T-helper 1 cell treated with Interleukin-12 subunit alpha and Interleukin-12 subunit beta and Interleukin-4 antibody, amounts not matched to agents 30 μg/mL and 1 μg/mL, for 36 hours (primary cell): Measurements from ENCODE around the gene CLDND2.
A peak's percentile ranks its signal among the peaks of the same experiment; 100 is the strongest.
"Not testable (repeated sequence)": the region's sequence is repeated elsewhere in the genome, so short reads cannot be mapped to it uniquely, and the experiment has no call there.

ENCODE experiments used
- H3K27ac Mint-ChIP-seq: one replicate; pipeline ENCODE4 v1.8.0; 2021; ENCODE audit warnings: mild to moderate bottlenecking, mixed read lengths
- H3K27me3 Mint-ChIP-seq: one replicate; pipeline ENCODE4 v1.8.0; 2021; ENCODE audit warnings: low read depth, mixed read lengths
- H3K36me3 Mint-ChIP-seq: one replicate; pipeline ENCODE4 v1.8.0; 2021; ENCODE audit warnings: low read depth, mixed read lengths
- H3K4me1 Mint-ChIP-seq: one replicate; pipeline ENCODE4 v1.8.0; 2021; ENCODE audit warnings: low read depth, mixed read lengths
- H3K4me3 Mint-ChIP-seq: one replicate; pipeline ENCODE4 v1.8.0; 2021; ENCODE audit warnings: mild to moderate bottlenecking, moderate library complexity, mixed read lengths
- H3K9me3 Mint-ChIP-seq: one replicate; pipeline ENCODE4 v1.8.0; 2021; ENCODE audit warnings: mixed read lengths

The CLDND2 gene, protein sequence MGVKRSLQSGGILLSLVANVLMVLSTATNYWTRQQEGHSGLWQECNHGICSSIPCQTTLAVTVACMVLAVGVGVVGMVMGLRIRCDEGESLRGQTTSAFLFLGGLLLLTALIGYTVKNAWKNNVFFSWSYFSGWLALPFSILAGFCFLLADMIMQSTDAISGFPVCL

GRCh38 chr19:51368366-51369282 is at the start of gene CLDND2:
TSS of gene CLDND2 (minus strand) at chr19:51369003. CDS start at chr19:51368577, 426 bp downstream.
- H3K9me3 Mint-ChIP-seq: peaks cover 3% of the 10 kb centered on the region
- H3K36me3 Mint-ChIP-seq: peaks cover 3% of the 10 kb centered on the region
- H3K27me3 Mint-ChIP-seq: no peaks in the 10 kb centered on the region
- peaks cover 68% of the 10 kb centered on the region for H3K4me1 Mint-ChIP-seq
- H3K27ac Mint-ChIP-seq: peak within 1 kb of the TSS; percentile 98
- H3K4me3 Mint-ChIP-seq: peak within 1 kb of the TSS; percentile 100

DNA sequence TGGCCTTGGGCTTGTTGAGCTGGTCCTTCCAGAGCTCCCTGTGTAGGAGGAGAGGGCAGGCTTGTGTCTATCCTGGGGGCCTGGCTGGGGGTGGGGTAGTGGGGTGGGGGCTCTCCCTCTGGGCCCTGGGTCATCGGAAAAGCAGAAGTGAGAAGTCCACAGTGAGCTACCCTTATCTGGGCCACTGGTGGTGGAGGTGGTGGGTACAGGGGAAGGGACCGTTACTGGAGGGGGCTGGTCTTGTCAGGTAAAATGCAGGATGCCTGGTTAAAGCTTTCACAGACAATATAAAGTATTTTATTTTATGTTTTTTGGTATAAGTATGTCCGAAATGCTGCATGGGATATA is 49.0 kb upstream of the CLDND2 start:
- Mint-ChIP-seq H3K27ac (no peak overlapping the region), H3K4me3 (no peak overlapping the region), H3K27me3 (peaks cover 18% of the 10 kb centered on the region), H3K9me3 (no peaks in the 10 kb centered on the region), H3K36me3 (no peaks in the 10 kb centered on the region), H3K4me1 (peaks cover 5% of the 10 kb centered on the region)

DNA sequence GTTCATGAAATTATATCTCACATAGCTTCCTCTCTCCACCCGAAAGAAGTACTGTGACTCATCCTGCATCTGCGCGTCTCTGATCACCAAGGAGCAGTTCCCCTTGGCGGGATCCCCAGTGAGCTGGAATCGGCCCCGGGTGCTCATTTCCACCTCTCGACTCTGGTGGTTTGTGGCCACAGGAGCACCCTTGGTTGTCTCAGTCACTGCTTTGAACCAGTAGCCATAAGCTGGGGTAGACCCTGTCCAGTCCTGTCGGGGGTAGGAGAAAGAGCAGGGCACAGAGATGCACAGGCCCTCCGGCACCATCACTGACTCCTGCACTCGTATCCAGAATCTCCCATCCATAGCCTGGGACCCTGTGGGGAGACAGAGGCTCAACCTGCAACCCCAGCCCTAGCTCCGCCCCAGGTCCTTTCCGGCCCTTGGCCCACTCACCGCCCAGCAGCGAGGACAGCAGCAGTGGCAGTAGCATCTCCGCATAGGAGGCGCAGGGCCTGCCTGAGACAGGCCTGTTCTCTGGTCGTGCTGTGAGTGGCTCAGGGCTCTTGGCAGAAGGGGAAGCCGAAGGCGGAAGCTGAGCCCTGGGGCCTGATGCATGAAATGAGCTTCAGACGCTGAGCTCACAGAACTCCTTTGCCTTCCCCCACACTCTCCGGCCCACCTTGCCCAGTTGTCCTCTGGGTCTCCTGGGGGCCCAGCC is 48.5 kb upstream of the CLDND2 start, which contains the start of gene SIGLEC10:
TSS of gene SIGLEC10 (minus strand) at position 536 of the 703 bp plus-strand sequence. CDS start at position 475, 61 bp downstream.
- Mint-ChIP-seq H3K36me3 (no peaks in the 10 kb centered on the region), H3K9me3 (no peaks in the 10 kb centered on the region), H3K27ac (no peak within 1 kb of the TSS), H3K4me3 (no peak within 1 kb of the TSS), H3K27me3 (peaks cover 18% of the 10 kb centered on the region), H3K4me1 (peaks cover 5% of the 10 kb centered on the region)

DNA sequence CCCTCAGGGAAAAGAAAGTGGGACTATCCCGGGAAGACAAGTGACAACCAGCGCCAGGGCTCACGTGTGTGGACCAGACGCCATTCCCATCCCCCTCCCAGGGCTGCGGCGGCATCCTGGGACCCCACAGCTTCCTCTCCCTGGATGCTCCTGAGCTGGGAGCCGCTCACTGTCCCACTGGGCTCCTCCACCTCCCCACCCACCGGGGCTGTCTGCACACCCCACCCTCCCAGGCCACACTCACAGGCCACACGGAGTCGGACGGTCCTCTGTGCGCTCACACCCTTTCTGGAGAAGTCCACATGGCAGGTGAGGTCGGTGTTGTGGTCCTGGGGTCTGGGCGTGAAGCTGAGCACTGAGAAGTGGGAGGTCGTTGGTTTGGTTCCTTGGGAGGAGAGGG is 47.6 kb upstream of the CLDND2 start:
- not testable (repeated sequence) for H3K27ac Mint-ChIP-seq, H3K4me1 Mint-ChIP-seq, H3K4me3 Mint-ChIP-seq

GRCh38 chr19:51415187-51415586 is 46.4 kb upstream of the CLDND2 start:
- Mint-ChIP-seq H3K27ac (no peak overlapping the region), H3K9me3 (no peaks in the 10 kb centered on the region), H3K27me3 (peaks cover 10% of the 10 kb centered on the region), H3K4me3 (no peak overlapping the region), H3K36me3 (no peaks in the 10 kb centered on the region), H3K4me1 (peaks cover 5% of the 10 kb centered on the region)

More for the DNA sequence above, 47.6 kb upstream of the CLDND2 start:
- H3K27me3 Mint-ChIP-seq: peaks cover 14% of the 10 kb centered on the region
- not testable (repeated sequence) for H3K9me3 Mint-ChIP-seq, H3K36me3 Mint-ChIP-seq

DNA sequence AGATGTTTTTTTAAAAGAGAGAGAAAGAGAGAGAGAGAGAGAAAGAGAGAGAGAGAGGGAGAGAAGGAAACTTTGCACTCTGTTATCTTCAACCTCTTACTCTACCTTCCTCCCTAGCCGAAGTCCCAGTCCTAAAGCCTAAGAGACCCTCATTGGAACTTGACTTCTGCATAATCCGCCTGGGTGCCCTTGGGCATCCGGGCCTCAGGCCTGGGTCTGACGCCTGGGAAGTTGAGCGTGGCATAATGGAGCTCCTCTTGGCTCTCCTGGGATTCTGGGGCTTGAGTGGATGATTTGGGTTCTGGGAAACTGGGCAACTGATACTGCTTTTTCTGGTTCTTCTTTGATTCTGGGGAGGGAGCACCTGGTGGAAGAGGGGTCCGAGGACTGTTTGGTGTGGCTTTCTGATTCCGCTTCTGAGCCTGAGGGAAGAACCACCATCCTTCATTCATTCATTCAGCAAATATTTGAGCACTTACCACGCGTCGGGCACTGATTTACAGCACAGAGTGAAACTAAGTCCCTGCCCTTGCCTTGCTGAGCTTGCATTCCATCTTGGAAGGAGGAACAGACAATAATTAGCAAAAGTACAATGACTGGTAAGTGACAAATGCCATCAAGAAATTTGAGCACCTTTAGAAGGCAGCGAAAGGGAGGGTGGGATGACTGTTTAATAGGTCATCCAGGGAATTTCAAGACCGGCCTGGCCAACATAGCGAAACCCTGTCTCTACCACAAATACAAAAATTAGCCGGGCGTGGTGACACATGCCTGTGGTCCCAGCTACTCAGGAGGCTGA is 42.3 kb upstream of the CLDND2 start:
- H3K4me3 Mint-ChIP-seq: no peak overlapping the region
- H3K4me1 Mint-ChIP-seq: peaks cover 7% of the 10 kb centered on the region
- peaks cover 7% of the 10 kb centered on the region for H3K27me3 Mint-ChIP-seq
- no peaks in the 10 kb centered on the region for H3K36me3 Mint-ChIP-seq
- H3K9me3 Mint-ChIP-seq: peaks cover 3% of the 10 kb centered on the region
- no peak overlapping the region for H3K27ac Mint-ChIP-seq

DNA sequence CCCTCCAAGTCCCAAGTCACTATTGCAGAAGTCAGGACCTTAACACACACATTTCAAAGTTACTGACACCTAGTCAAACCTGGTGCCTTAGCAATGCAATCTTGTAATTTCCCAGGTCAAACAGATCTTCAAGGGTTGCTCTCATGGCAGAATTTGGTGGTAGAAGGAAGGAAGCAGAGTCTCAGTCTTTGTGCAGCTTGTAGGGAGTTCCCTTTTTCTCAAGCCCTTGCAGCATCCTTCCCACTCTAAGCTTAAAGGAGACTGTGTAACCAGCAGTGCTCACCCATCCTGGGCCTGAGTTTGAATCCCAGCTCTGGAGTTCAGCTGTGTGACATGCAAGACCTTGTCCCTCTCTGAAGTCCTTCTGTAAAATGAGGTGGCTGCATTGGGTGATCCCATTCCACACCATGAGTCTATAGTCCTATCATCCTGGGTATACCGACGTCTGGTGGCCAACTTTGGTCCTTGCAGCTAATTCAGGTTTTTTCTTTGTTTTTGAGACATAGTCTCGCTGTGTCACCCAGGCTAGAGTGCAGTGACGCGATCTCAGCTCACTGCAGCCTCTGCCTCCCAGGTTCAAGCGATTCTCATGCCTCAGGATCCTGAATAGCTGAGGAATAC is 38.8 kb upstream of the CLDND2 start:
- Mint-ChIP-seq H3K4me1 (peaks cover 7% of the 10 kb centered on the region), H3K9me3 (peaks cover 10% of the 10 kb centered on the region), H3K36me3 (peaks cover 8% of the 10 kb centered on the region), H3K4me3 (no peak overlapping the region), H3K27me3 (peaks cover 8% of the 10 kb centered on the region), H3K27ac (peak overlapping the region; percentile 4)

GRCh38 chr19:51402117-51402516 is 33.3 kb upstream of the CLDND2 start:
- peaks cover 4% of the 10 kb centered on the region for H3K27me3 Mint-ChIP-seq
- peaks cover 23% of the 10 kb centered on the region for H3K9me3 Mint-ChIP-seq
- no peak overlapping the region for H3K4me3 Mint-ChIP-seq
- no peak overlapping the region for H3K27ac Mint-ChIP-seq
- H3K36me3 Mint-ChIP-seq: peaks cover 16% of the 10 kb centered on the region
- peaks cover 8% of the 10 kb centered on the region for H3K4me1 Mint-ChIP-seq

- Mint-ChIP-seq H3K4me1 (peaks cover 20% of the 10 kb centered on the region), H3K9me3 (peaks cover 19% of the 10 kb centered on the region)
These were observed 31.1 kb upstream of the CLDND2 start for GRCh38 chr19:51399936-51400335.

DNA sequence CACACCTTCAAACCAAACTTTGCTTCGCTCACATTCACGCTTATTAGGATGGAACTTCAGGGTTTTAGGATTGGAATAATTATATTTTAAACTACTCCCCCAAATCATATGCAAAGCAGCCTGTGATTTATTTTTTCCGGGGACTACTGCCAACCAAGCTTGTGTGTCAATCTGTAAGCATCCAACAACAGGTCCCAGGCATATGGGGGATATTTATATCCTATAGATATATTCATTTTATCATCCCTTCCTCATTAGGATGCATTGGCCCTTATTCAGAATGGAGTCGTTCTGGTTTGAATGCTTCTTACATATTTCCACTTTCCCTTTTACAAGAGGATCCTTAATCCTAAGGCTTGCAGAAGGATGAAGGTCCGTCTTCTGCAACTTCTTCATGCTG is 30.4 kb upstream of the CLDND2 start:
- no peaks in the 10 kb centered on the region for H3K27me3 Mint-ChIP-seq
- H3K27ac Mint-ChIP-seq: no peak overlapping the region
- peaks cover 19% of the 10 kb centered on the region for H3K9me3 Mint-ChIP-seq
- no peak overlapping the region for H3K4me3 Mint-ChIP-seq
- H3K36me3 Mint-ChIP-seq: peaks cover 16% of the 10 kb centered on the region
- peaks cover 26% of the 10 kb centered on the region for H3K4me1 Mint-ChIP-seq

More at GRCh38 chr19:51399936-51400335, 31.1 kb upstream of the CLDND2 start:
- not testable (repeated sequence) for H3K27me3 Mint-ChIP-seq, H3K27ac Mint-ChIP-seq, H3K4me3 Mint-ChIP-seq
- peaks cover 16% of the 10 kb centered on the region for H3K36me3 Mint-ChIP-seq

GRCh38 chr19:51398096-51398704 is 29.4 kb upstream of the CLDND2 start:
- no peak overlapping the region for H3K27ac Mint-ChIP-seq
- H3K9me3 Mint-ChIP-seq: peaks cover 19% of the 10 kb centered on the region
- H3K36me3 Mint-ChIP-seq: peaks cover 11% of the 10 kb centered on the region
- H3K4me1 Mint-ChIP-seq: peaks cover 29% of the 10 kb centered on the region
- H3K4me3 Mint-ChIP-seq: no peak overlapping the region
- no peaks in the 10 kb centered on the region for H3K27me3 Mint-ChIP-seq

DNA sequence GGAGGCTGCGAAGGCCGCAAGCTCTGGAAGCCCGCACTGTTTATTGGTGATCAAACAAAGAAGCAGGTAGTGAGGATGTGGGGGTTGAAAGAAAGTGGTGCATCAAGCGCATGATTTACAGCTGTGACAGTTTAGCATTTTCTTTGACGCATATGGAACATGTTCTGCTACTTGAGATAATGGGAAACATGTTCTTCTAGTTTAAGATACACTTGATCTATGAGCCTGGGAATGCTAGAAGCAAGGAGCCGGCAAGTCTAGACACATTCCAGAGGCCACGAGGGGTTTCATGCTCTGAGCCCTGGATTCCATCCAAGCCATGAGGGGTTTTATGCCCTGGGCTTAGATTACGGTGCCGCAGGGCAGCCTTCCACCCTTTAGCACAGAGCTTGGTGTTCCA is 28.6 kb upstream of the CLDND2 start:
- not testable (repeated sequence) for H3K27ac Mint-ChIP-seq, H3K27me3 Mint-ChIP-seq, H3K36me3 Mint-ChIP-seq, H3K4me3 Mint-ChIP-seq
- peaks cover 36% of the 10 kb centered on the region for H3K4me1 Mint-ChIP-seq
- H3K9me3 Mint-ChIP-seq: peaks cover 12% of the 10 kb centered on the region

DNA sequence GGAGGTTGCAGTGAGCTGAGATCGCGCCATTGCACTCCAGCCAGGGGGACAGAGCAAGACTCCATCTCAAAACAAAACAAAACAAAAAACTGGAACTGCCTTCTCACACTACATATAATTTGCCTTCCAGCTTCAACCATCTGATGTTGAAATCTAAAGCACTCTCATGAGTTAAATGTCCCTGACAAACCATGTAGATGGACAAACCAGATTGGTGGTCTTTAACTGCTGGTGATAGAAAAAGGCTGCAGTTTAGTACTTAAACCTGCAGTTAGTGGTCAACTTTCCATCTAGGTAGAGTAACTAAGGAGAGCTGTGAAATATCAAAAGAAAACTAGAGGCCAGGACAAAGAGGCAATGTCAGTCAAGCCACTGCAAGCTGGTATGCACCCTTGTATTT is 27.4 kb upstream of the CLDND2 start:
- H3K36me3 Mint-ChIP-seq: no peaks in the 10 kb centered on the region
- no peak overlapping the region for H3K4me3 Mint-ChIP-seq
- peaks cover 40% of the 10 kb centered on the region for H3K4me1 Mint-ChIP-seq
- H3K9me3 Mint-ChIP-seq: peaks cover 3% of the 10 kb centered on the region
- no peaks in the 10 kb centered on the region for H3K27me3 Mint-ChIP-seq
- peak overlapping the region; percentile 45 for H3K27ac Mint-ChIP-seq
